ENCODE data around the gene DESI2.
"Not testable (repeated sequence)": the region's sequence is repeated elsewhere in the genome, so short reads cannot be mapped to it uniquely, and the experiment has no call there.

Gene DESI2

GRCh38 chr1:244654108-244655038 is 1.4 kb downstream of the DESI2 start:
- no peak for DNase-seq (ENCODE audit: low read depth)

GRCh38 chr1:244655186-244655585 is 2.3 kb downstream of the DESI2 start:
- no peak for DNase-seq (ENCODE audit: low read depth)

- DNase-seq (ENCODE audit: low read depth), result no peak
Observed at GRCh38 chr1:244657421-244657820, 4.5 kb downstream of the DESI2 start.

GRCh38 chr1:244659694-244660093 is 6.8 kb downstream of the DESI2 start:
- DNase-seq (ENCODE audit: low read depth), result no peak

GRCh38 chr1:244660595-244660994 is 7.7 kb downstream of the DESI2 start:
- DNase-seq (ENCODE audit: low read depth), result no peak

GRCh38 chr1:244661569-244662312 is 8.8 kb downstream of the DESI2 start:
- not testable (repeated sequence) for DNase-seq (ENCODE audit: low read depth)

- no peak for DNase-seq (ENCODE audit: low read depth)
Observed at GRCh38 chr1:244662599-244662998, 9.7 kb downstream of the DESI2 start.

- no peak for DNase-seq (ENCODE audit: low read depth)
Observed at GRCh38 chr1:244664353-244664752, 11.4 kb downstream of the DESI2 start.

- DNase-seq (ENCODE audit: low read depth), result no peak
Observed at GRCh38 chr1:244665771-244666217, 12.9 kb downstream of the DESI2 start.

GRCh38 chr1:244666672-244667418 is 13.9 kb downstream of the DESI2 start:
- DNase-seq (ENCODE audit: low read depth), result not testable (repeated sequence)

- no peak for DNase-seq (ENCODE audit: low read depth)
Observed at GRCh38 chr1:244667797-244668196, 14.9 kb downstream of the DESI2 start.

- DNase-seq (ENCODE audit: low read depth), result no peak
Observed at GRCh38 chr1:244672946-244673682, 20.2 kb downstream of the DESI2 start.

- no peak for DNase-seq (ENCODE audit: low read depth)
Observed at GRCh38 chr1:244674446-244674845, 21.5 kb downstream of the DESI2 start.

- DNase-seq (ENCODE audit: low read depth), result no peak
Observed at GRCh38 chr1:244675167-244675566, 22.2 kb downstream of the DESI2 start.

GRCh38 chr1:244678697-244679096 is 25.8 kb downstream of the DESI2 start:
- DNase-seq (ENCODE audit: low read depth), result no peak

GRCh38 chr1:244680667-244681066 is 27.7 kb downstream of the DESI2 start:
- DNase-seq (ENCODE audit: low read depth), result no peak

GRCh38 chr1:244682087-244682486 is 29.2 kb downstream of the DESI2 start:
- DNase-seq (ENCODE audit: low read depth), result not testable (repeated sequence)

- DNase-seq (ENCODE audit: low read depth), result no peak
Observed at GRCh38 chr1:244695937-244696336, 43.0 kb downstream of the DESI2 start.

- DNase-seq (ENCODE audit: low read depth), result no peak
Observed at GRCh38 chr1:244699741-244700140, 46.8 kb downstream of the DESI2 start.

GRCh38 chr1:244700808-244701207 is 47.9 kb downstream of the DESI2 start:
- no peak for DNase-seq (ENCODE audit: low read depth)

GRCh38 chr1:244702620-244703019 is 49.7 kb downstream of the DESI2 start:
- no peak for DNase-seq (ENCODE audit: low read depth)

GRCh38 chr1:244704107-244704506 is 51.2 kb downstream of the DESI2 start:
- DNase-seq (ENCODE audit: low read depth), result no peak

Measured in stimulated activated CD8-positive, alpha-beta memory T cell treated with anti-CD3 and anti-CD28 coated beads, Interleukin-4, amount 100 ng/mL, for 24 hours (primary cell).